GM21447 (cell line): ENCODE results near the gene CUX1.
A peak's percentile ranks its signal among the peaks of the same experiment; 100 is the strongest.

ENCODE experiments used
- ATAC-seq: cut with Tn5 transposase; IDR thresholded peaks from one replicate; pipeline ENCODE4 v1.9.1; 2021; ENCODE audit not compliant: unreplicated experiment

The CUX1 gene

GRCh38 chr7:101933688-101934121 lies 116.3 kb downstream of the CUX1 start:
- peak; percentile 73 for ATAC-seq

GRCh38 chr7:101934618-101935017 lies 117.2 kb downstream of the CUX1 start:
- ATAC-seq: no peak

- no peak for ATAC-seq
Observed at GRCh38 chr7:101935521-101936141, 118.2 kb downstream of the CUX1 start.

- ATAC-seq: no peak
Observed at GRCh38 chr7:101936223-101936610, 118.8 kb downstream of the CUX1 start.

- no peak for ATAC-seq
Observed at GRCh38 chr7:101936611-101937231, 119.3 kb downstream of the CUX1 start.

- no peak for ATAC-seq
Observed at GRCh38 chr7:101937717-101938514, 120.5 kb downstream of the CUX1 start.

- ATAC-seq: no peak
Observed at GRCh38 chr7:101939136-101939695, 121.8 kb downstream of the CUX1 start.

- no peak for ATAC-seq
Observed at GRCh38 chr7:101940151-101940550, 122.7 kb downstream of the CUX1 start.

- no peak for ATAC-seq
Observed at GRCh38 chr7:101940830-101941229, 123.4 kb downstream of the CUX1 start.

- no peak for ATAC-seq
Observed at GRCh38 chr7:101941481-101942383, 124.3 kb downstream of the CUX1 start.

GRCh38 chr7:101942603-101943210 lies 125.3 kb downstream of the CUX1 start:
- no peak for ATAC-seq

- ATAC-seq: no peak
Observed at GRCh38 chr7:101943306-101943705, 125.9 kb downstream of the CUX1 start.

- ATAC-seq: no peak
Observed at GRCh38 chr7:101943889-101944600, 126.6 kb downstream of the CUX1 start.

- ATAC-seq: no peak
Observed at GRCh38 chr7:101944611-101945010, 127.2 kb downstream of the CUX1 start.

GRCh38 chr7:101945034-101945758 lies 127.8 kb downstream of the CUX1 start:
- ATAC-seq: no peak

GRCh38 chr7:101947899-101948298 lies 130.5 kb downstream of the CUX1 start:
- no peak for ATAC-seq

- no peak for ATAC-seq
Observed at GRCh38 chr7:101948650-101949049, 131.2 kb downstream of the CUX1 start.

GRCh38 chr7:101950450-101951119 lies 133.2 kb downstream of the CUX1 start:
- ATAC-seq: no peak
